ENCODE results near the gene CR2.
"Not testable (repeated sequence)": the region's sequence is repeated elsewhere in the genome, so short reads cannot be mapped to it uniquely, and the experiment has no call there.

CR2 gene

DNA sequence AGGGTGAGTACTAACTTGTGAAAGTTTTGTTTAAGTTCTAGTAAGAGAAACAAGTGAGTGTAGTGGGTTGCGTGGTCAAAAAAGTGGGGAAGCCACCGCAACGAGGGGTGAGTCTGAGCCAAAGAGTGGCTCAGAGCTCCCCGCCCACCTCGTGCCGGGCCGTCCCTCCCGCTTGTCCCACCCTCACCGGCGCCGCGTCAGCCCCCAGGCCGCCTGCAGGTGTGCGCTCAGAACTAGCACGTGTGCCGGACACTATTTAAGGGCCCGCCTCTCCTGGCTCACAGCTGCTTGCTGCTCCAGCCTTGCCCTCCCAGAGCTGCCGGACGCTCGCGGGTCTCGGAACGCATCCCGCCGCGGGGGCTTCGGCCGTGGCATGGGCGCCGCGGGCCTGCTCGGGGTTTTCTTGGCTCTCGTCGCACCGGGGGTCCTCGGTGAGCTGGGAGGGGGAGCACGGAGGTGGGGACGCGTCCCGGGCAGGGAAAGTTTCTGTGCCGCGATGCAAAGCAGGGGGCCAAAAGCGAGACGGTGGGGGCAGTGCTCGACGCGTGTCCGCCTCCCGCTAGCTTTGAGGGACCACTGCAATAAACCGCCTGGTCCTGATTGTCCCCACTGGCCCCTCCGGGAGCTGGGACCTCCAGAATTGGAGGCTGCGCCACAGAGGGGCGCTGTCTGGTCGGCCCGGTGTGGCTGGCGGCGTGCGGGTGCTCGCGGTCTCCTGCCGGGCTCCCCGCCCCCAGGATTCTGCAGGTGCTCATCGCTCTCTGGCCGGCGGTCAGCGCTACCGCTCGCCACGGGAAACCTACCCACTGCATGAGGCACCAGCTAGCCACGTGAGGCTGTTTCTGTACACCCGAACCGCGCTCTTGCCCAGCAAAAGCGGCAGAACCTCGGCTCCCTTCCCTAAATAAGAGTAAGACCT is at the start of gene CR2:
TSS of gene CR2 (plus strand) at position 283 of the 919 bp plus-strand sequence. CDS start at position 374, 91 bp downstream.
- DNase-seq, result peak in 10 of 56 donors; percentile 1 to 34 (median 2)

DNA sequence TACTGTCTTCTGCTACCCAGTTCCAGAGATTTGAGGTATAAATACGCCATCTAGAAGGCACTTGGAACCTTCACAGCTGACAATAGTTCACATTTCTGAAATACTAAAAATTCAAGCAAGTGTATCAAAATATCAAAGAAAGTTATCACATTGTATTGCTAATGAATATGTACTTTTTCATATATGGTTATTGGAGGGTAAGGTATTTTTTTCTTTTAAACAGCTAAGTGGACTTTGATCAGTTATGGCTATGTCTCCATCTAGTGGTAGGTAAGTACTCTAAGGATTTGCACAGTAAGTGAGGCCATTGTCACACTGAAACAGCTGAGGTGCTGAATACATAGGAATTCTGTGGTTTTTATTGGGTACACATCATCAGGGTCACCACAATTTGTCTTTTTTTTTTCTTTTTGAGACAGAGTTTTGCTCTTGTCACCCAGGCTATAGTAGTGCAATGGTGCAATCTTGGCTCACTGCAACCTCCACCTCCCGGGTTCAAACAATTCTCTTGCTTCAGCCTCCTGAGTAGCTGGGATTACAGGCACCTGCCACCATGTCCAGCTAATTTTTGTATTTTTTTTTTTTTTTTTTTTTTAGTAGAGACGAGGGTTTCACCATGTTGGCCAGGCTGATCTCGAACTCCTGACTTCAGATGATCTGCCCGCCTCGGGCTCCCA is 49.1 kb upstream of the CR2 start:
- no peak for DNase-seq

DNA sequence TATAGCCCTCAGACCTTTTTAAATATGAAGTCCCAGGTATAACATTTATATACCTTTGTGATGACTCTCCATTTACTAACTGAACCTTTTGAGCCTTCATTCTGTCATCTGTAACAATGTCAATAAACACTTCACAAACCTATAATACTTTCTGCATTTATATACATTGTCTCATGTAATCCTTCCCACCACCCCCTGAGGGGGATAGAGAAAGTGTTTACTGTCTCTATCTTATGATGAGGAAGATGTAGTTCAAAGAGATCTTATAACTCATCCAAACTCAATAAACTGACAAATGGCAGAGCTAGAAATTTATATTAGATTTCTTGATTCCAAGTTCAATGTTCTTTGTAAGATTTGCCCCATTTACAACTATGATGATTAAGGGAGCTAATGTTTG is 48.3 kb upstream of the CR2 start:
- DNase-seq, result no peak

DNA sequence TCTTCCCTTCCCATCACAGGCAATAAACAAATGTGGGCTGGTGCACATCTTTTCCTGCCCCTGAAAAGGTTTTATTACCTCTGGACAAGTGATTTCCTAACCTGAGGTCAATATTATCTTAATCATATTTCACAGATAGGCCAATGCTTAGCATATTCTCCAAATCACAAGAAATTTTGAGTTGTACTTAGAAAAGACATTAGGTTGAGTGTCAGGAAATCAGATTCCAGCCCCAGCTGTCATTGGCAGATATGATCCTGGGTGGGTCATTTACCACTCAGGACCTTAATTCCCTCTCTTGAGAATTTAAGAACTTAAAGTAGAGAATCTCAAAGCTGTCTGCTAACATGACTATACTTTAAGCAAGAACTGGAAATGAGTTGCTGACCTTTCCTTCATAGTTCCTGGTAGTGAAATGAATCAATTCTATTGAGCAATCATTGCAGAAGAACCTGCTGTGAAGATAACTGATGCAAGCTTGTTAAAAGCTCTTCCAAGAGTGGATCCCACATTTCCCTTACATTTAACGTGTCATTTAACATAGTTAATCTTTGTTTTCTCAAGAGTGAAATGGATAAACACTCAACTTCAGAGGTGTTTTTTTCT is 46.4 kb upstream of the CR2 start:
- no peak for DNase-seq

DNA sequence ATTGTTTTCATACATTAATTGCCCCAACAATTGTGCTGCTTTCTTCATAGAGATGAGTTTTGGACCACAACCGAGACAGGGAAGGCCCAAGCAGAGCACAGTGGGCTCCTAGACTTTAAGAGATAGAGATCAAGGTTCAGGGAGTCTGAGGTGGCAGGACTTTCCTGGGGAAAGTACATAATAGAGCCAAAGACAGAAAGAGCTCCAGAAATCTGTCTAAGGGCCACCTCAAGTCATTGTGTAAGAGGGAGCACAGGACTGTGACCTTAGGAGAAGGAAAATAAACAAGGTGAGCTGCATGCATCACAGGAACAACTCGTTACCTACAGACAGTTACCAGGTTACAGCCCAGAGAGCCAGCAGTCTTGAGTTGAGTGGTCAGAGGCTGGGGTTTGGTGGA is 41.3 kb upstream of the CR2 start:
- no peak for DNase-seq

DNA sequence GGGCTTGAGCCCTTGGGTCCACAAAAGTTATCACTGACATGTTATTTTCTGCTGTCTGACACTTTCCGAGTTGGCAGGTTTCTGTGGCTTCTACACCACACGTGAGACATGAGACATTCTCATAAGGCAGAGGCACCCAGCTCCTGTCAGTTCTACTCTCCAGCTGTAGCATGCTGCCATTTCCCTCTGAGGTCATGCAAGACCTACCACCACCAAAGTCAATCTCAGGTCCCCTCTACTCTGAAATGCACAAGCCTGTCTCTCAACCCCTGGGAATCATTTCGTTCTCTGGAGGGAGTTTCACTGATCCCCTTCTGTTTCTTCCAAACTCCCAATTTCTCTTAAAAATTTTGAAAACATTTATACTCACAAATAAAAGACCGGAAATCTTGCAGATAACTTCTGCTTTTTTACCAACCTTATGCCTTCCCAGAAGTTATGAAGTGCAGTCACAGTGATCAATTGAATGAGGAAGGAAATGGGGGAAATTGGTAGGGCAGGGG is 39.5 kb upstream of the CR2 start:
- DNase-seq, result no peak

DNA sequence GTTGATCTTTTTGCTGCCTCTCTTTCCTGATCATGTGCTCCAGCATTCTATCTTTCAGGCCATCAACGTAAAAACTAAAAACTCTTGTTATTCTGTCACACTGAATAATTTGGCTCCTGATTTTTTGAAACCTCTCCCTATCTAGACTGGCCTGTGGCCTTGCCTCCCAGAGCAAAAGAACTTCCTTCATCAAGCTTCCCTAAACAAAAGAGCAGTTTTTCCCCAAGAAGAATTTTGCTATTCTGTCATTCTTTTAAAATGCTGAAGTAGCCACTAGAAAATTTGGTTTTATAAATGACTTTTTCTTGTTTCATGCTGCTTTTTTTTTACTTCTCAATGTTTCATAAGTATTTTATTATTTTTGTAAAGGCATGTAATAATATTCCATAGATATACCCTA is 37.1 kb upstream of the CR2 start:
- no peak for DNase-seq

DNA sequence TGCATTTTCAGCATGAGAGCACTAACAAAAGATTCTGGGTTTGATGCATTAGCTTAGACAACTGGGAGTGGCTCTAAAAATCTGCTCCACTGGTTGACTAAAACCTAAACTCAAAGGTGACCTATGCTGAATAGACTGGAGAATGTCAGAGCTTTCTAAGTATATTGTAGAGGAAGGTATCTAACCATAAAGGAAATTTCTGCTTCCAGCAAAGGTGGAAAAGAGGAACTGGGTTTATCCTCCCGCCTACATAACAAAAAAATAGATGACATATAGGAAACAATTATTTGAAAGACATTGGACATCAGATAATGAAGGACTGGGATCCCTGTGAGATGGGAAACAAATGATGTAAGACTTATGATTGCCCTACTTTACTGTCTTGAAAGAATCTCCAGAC is 35.8 kb upstream of the CR2 start:
- DNase-seq, result no peak

DNA sequence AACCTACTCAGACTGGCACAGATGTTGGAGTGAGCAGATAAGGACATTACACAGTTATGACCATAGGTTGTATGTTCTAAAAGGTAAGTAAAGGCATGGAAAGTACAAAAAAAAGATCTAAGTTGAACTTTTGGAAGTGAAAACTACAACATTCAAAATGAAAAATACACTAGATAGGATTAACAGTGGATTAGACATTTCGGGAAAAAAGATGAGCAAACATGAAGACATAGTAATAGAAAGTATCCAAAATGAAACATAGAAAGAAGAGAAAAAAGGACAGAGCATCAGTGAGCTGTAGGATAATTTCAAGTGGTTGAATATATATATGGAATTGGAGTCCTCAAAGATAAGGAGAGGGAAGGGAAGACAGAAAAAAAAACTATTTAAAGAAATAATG is 34.0 kb upstream of the CR2 start:
- DNase-seq, result no peak

DNA sequence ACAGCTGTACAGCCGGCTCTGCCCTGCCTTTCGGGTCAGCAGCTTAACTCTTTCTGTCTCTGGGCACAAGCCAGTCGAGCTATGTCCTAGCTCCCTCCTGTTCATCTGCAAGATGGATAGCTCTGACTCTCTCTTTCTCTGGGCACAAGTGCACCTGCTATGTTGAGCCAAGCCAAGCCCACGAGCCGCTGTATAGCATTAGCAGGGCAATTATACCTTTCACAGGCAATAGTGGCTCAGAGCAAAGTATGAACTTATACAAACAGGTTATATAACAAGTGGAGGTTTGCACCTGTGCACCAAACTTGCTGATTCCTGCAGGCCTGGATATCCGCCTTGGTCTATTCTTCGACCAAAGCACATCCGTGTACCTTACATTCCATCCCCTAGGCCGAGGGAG is 33.0 kb upstream of the CR2 start:
- DNase-seq, result no peak

DNA sequence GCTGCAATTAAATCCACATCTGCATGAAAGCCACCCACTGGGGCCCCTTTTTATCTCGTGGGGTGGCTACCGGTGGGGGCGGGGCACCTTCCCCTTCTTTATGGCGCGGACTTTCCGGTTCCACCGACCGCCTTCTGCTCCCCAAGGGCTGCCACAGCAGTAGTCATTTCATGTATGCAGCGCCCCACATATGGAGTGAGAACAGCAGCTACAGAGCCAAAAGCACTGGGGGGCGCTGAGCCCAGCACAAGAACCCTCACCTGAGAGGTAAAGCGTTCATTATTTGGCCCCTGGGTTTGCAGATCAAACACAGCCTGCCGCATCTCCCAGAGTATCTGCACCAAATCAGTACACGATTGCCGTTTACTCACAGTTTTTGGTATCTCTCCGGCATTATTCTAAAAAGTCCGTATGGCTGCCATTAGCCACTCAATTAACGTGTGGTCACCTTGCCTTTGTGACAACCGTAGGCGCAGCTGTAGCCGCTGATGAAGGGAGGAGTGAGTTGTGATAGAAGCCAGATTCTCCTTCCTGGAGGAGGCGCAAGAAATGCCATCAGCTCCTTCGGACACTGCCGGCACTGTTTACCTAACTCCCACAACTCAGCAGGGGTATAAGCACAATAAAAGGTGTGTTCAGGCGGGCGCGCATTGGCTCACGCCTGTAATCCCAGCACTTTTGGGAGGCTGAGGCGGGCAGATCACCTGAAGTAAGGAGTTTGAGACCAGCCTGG is 30.4 kb upstream of the CR2 start:
- DNase-seq, result no peak

DNA sequence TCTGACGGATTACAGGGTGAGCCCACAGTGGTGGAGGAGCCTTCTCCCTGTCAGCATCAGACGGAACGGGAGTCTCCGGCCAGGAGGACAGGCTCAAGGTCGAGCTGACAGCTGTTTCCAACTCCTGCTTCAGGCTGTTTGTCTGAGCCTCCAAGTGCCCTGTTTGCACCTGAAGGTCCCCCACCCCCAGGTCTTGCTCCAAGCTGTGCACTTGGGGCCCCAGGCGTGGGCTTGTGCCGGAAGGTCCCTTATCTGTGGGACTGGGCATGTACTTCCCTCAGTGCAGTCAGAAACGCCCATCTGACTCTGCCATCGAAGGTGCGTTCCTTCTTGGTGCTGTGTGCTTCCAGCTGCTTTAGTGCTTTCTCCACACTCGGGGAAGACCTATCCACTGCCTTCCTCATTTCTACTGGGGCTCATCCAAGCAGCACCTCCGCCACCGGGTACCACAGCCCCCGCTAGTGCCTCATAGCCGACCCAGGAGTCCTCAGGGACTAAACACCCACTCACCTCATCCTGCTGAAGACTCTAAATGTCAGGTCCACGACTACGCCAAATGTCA is 29.5 kb upstream of the CR2 start:
- DNase-seq, result no peak

DNA sequence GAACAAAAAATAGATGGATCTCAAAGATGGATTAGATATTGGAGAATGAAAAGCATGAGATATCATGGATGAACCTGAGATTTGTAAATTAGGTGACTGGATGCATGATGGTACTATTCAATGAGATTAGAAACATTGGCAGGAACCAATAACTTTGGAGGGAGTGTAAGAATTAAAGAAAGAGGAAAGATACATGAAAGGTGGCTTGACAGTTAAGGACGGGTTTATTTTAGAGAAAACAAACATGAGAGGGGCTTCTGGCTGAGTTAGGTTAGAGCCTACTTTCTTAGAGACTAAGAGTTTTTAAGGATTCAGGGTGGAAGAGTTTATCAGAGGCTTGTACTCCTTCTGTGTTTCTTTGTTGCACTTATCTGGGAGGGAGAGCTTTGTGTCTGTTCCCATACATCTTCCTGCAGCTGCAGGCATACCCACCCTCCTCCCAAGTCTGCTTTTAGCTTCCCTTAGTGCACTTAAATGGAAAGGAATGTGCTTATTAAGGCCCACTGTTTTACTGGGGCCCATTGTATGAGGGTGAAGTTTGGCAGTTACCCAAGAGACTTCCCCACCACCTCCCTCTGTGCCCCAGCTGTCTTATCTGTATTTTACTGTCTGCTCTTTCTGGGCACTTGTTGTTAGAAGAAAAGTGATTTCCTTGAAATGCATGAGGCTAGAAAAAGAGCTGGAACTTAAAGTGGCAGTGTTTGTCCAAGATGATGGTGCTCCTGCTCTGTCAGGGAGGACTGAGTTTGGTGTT is 26.1 kb upstream of the CR2 start:
- DNase-seq, result no peak

DNA sequence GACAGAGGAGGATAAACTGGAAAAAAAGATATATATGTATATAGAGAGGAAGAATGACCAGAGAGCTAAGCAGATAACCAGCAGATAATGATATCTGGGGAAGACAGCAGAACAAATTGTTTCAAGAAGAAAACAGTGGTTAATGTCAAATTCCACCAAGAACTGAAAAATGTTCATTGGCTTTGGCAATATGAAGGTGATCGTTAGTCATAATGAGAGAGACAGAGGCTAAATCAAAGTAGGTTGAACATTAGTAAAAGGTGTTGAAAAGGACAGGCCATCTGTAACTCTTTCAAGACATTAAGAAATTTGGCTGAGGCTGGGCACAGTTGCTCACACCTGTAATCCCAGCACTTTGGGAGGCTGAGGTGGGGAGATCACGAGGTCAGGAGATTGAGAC is 25.3 kb upstream of the CR2 start:
- DNase-seq, result no peak

DNA sequence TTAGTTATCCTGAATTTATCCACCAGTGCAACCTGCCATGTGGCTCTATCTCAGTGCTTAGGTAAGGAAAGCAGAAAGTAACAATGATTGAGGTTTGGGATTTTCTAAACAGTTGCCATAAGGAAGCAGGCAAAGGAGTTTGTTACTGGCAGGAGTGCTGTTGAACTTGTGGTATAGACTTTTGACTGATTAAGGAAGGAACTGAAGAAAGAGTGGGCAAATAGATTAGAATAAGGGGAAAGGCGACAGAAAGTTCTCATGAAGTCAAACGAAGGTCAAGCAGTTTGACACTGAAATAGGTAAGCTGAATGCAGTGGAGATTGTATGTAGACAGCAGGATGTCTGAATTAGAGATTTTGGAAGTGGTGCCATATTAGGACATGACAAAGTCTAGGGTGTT is 24.2 kb upstream of the CR2 start:
- DNase-seq, result no peak

DNA sequence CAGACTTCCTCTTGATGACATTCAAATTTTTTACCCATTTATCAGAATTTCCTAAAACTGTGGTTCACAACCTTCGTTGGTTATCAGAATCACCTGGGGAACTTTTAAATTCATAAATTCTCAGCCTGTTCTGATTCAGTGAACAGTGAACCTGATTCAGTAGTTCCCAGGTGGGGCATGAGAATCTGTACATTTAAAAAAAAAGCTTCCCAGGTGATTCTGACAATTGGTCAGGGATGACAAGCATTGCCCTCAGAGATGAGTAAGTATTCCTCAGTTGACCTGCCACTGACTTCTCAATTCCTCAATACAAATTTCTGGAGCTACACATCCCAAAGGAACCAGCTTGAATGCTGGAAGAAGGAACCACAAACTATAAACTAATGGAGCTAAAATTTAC is 23.5 kb upstream of the CR2 start:
- DNase-seq, result no peak

DNA sequence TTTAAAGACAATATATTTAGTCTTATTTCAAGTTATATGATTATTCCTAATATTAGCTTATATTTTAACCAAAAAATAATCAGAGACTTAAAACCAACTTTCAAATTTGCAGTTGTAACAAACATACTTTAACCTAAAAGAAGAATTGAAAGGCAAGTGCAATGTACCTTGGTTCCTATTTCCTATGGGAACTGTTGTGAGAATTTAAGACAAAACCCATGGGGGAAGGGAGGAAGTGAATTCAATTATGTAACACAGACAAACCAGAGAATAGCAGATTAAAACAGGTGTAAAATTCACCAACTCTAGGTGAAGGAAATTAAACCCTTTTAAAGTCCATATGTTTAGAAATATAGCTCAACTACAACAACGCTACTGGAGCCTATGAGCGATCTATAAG is 22.6 kb upstream of the CR2 start:
- DNase-seq, result no peak

DNA sequence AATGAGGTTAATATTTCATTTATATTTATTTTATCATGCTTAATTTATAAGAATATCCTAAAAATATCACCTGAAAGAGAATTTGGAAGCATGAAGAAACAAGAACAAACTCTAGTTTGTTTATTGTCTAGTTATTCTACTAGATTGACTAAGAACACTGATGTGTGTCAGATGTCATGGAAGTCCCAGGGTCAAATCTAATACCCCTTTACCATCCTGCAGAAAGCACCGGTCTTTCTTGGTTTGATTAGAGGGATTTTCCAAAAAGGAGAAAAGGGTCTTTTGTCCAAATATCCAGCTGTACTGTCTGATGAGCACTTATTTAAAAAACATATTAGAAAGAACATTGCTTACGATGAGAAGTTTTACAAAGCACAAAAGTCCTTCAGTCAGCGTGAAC is 20.7 kb upstream of the CR2 start:
- no peak for DNase-seq

DNA sequence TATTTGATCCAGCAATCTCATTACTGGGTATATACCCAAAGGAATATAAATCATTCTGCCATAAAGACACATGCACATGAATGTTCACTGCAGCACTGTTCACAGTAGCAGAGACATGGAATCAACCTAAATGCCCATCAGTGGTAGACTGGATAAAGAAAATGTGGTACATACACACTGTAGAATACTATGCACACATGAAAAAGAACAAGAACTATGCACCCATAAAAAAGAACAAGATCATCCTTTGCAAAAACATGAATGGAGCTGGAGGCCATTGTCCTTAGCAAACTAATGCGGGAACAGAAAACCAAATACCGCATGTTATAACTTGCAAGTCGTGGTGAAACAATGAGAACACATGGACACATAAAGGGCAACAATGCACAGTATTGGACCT is 17.4 kb upstream of the CR2 start:
- DNase-seq, result not testable (repeated sequence)

DNA sequence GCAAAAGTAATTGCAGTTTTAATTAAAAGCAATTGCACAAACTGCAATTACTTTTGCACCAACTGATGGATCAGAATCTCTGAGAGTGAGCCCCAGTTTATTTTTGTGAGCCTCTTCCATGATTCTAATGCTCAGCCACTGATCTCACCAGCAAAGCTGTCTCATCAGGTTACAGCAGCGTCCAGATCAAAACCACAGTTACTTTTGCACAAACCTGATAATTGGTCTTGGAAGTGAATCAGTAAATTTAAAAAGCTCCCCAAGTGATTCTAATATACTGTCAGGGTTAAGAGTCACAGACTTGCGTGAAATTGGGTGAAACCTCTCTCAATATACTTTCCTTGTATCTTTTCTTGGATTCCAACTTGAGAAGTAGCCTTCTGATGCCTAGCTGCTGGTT is 13.5 kb upstream of the CR2 start:
- no peak for DNase-seq

All from nucleus accumbens (tissue), 56 donors.